Skeletal muscle satellite cell (primary cell): ENCODE measurements around the gene SLC6A8.
"Not testable (repeated sequence)": the region's sequence is repeated elsewhere in the genome, so short reads cannot be mapped to it uniquely, and the experiment has no call there.

Experiments used
- H3K27me3 ChIP-seq: 2 replicates; pipeline ENCODE4 v1.7.0; 2013; ENCODE audit warnings: low read length; ENCODE audit not compliant: control insufficient read depth, insufficient read depth
- H3K36me3 ChIP-seq: 2 replicates; pipeline ENCODE4 v1.7.0; 2013; ENCODE audit warnings: mild to moderate bottlenecking, control low read depth, low read length; ENCODE audit not compliant: insufficient read depth
- H3K4me1 ChIP-seq: 2 replicates; pipeline ENCODE4 v1.7.0; 2013; ENCODE audit warnings: low read length; ENCODE audit not compliant: control insufficient read depth, insufficient read depth
- H3K4me2 ChIP-seq: 2 replicates; pipeline ENCODE4 v1.7.0; 2013; ENCODE audit warnings: mild to moderate bottlenecking, low read length
- H3K4me3 ChIP-seq: 2 replicates; pipeline ENCODE4 v1.7.0; 2013; ENCODE audit warnings: low read length
- H3K9ac ChIP-seq: 2 replicates; pipeline ENCODE4 v1.7.0; 2013; ENCODE audit warnings: mild to moderate bottlenecking, low read depth, low read length, moderate library complexity
- H3K9me3 ChIP-seq: replicated peaks from 2 replicates; pipeline ENCODE4 v1.7.0; 2013; ENCODE audit warnings: mild to moderate bottlenecking, control low read depth, low read length

The SLC6A8 gene

DNA sequence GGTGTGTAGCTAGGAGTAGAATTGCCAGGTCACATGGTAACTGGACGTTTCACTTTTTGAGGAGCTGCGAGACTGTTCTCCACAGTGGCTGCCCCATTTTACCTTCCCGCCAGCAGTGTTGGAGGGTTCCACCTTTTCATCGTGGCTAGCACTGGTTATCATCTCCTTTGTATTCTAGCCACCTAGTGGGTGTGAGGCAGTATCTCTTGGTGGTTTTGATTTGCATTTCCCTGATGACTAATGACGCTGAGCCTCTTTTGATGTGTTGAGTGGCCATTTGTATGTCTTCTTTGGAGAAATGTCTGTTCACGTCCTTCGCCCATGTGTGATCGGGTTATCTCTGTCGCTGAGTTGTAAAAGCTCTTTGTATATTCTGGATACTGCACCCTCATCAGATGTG is 47.5 kb downstream of the SLC6A8 start:
- Histone ChIP-seq H3K9me3 (peaks cover 3% of the 10 kb centered on the region), H3K4me1 (no peaks in the 10 kb centered on the region), H3K4me2 (no peak overlapping the region), H3K4me3 (no peak overlapping the region), H3K36me3 (peaks cover 11% of the 10 kb centered on the region), H3K9ac (no peak overlapping the region), H3K27me3 (no peaks in the 10 kb centered on the region)

DNA sequence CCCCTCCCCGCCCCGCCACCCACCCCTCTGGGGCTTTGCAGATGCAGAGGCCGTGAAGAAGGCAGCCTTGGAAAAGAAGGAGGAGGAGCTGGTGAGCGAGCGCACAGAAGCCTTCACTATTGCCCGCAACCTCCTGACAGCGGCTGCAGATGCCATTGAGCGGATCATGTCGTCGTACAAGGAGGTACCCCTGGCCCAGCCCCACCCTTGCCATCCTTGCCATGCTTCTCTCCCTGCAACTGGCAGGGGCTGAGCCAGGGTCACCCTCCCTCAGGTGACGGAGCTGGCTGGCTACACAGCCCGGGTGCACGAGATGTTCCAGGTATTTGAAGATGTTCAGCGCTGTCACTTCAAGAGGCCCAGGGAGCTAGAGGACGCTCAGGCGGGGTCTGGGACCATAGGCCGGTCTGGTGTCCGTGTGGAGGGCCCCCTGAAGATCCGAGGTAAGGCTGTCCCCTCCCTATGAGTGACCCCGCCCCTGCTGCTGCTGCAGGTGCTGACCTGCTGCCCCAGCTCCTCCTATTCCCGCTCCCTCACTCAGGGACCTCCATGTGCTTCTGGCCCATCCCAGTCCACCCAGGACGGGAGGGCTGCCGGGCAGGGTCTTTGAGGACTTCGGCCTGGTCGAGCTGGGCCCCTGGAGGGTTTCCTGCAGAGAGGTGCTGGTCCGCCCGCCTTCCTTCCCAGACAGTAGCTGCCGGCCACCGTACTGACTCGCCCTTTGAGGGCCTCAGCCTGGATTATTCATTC is 48.5 kb downstream of the SLC6A8 start:
- H3K9ac ChIP-seq = no peak overlapping the region
- no peak overlapping the region for H3K4me3 ChIP-seq
- peaks cover 3% of the 10 kb centered on the region for H3K9me3 ChIP-seq
- no peaks in the 10 kb centered on the region for H3K4me1 ChIP-seq
- no peak overlapping the region for H3K4me2 ChIP-seq
- no peaks in the 10 kb centered on the region for H3K27me3 ChIP-seq
- peaks cover 11% of the 10 kb centered on the region for H3K36me3 ChIP-seq

DNA sequence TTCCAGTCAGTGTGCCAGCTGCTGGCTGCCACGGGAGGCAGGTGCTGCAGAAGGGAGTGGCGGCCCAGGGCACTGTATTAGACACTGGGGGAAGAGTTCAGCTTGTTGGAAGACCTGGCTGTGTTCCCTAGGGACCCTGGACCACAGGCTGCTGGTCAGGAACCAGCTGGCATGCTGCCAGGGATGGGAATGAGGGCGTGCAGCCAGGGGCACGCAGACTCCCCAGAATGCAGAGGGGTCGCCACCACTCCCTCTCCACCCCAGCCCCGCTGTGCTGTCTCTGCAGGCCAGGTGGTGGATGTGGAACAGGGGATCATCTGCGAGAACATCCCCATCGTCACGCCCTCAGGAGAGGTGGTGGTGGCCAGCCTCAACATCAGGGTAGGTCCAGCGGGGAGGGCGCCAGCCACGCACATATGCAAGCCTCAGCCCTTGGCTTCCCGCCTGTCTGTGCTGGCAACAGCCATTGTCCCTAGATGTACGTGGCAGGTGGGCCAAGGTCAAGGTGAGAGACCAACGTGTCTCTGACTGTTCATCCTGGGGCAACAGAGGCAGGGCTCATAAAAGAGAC is 49.2 kb downstream of the SLC6A8 start:
- Histone ChIP-seq H3K36me3 (peaks cover 8% of the 10 kb centered on the region), H3K9me3 (peaks cover under 1% of the 10 kb centered on the region), H3K4me3 (no peak overlapping the region), H3K27me3 (no peaks in the 10 kb centered on the region), H3K9ac (no peak overlapping the region), H3K4me1 (no peaks in the 10 kb centered on the region), H3K4me2 (no peak overlapping the region)

- Histone ChIP-seq H3K9ac (no peak overlapping the region), H3K4me2 (no peak overlapping the region), H3K4me3 (no peak overlapping the region), H3K4me1 (no peaks in the 10 kb centered on the region), H3K9me3 (no peaks in the 10 kb centered on the region), H3K27me3 (no peaks in the 10 kb centered on the region), H3K36me3 (peaks cover 4% of the 10 kb centered on the region)
Measured at GRCh38 chrX:153738056-153738605, 50.4 kb downstream of the SLC6A8 start.

DNA sequence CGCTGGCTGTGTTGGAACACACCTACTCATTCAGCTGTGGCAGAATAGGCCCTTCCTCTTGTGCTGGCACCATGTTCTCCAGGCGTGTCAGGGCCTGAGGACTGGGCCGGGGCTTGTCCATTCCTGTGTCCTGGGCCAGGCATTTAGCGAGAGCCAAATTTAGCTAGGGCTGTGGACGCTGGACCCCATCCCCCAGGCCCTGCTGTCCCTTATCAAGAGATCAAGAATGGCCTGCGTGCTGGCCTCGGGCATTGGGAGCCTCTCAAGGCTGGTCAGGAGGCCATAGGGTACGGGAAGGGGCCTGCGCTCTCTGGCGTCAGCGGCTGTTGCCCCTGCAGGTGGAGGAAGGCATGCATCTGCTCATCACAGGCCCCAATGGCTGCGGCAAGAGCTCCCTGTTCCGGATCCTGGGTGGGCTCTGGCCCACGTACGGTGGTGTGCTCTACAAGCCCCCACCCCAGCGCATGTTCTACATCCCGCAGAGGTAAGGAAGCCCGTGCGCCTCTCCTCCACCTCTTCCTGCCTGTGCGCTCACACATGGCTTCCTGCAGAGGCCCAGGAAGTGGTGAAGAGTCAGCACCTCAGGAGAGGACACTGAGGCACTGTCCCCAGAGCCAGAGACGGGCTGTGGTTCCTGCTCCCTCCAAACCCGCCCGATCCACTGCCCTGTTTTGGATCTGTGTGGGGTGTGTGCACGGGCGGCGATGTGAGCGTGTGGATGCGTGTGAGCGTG is 52.2 kb downstream of the SLC6A8 start:
- peaks cover 2% of the 10 kb centered on the region for H3K4me1 ChIP-seq
- peaks cover 4% of the 10 kb centered on the region for H3K36me3 ChIP-seq
- H3K9me3 ChIP-seq = no peaks in the 10 kb centered on the region
- no peak overlapping the region for H3K9ac ChIP-seq
- H3K4me2 ChIP-seq = no peak overlapping the region
- no peak overlapping the region for H3K4me3 ChIP-seq
- no peaks in the 10 kb centered on the region for H3K27me3 ChIP-seq

DNA sequence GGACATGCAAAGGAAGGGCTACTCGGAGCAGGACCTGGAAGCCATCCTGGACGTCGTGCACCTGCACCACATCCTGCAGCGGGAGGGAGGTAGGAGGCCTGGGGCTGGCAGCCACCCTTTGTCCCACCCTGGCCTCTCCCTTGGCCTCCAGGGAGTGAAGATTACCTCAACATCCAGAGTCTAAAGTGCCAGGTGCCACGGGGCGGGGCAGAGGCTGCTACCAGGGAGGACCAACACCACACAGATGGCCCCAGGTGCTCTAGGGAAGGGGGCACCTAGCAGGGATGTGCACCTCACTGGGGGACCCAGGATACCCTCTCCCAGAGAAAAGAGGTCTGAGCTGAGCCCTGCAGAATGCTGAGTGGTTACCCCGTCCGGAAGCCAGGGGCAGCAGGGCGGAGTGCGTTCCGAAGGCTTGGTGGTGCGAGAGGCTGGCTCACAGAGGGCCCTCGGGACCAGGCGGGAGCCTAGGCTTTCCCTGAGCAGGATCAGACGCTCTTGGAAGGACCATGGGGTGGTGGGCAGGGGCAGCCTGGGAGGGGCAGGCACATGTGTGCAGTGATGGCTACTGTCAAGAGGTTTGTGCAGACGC is 53.0 kb downstream of the SLC6A8 start:
- H3K9me3 ChIP-seq = no peaks in the 10 kb centered on the region
- H3K27me3 ChIP-seq = no peaks in the 10 kb centered on the region
- no peak overlapping the region for H3K9ac ChIP-seq
- peaks cover 4% of the 10 kb centered on the region for H3K36me3 ChIP-seq
- H3K4me2 ChIP-seq = no peak overlapping the region
- H3K4me1 ChIP-seq = peaks cover 2% of the 10 kb centered on the region
- H3K4me3 ChIP-seq = no peak overlapping the region

DNA sequence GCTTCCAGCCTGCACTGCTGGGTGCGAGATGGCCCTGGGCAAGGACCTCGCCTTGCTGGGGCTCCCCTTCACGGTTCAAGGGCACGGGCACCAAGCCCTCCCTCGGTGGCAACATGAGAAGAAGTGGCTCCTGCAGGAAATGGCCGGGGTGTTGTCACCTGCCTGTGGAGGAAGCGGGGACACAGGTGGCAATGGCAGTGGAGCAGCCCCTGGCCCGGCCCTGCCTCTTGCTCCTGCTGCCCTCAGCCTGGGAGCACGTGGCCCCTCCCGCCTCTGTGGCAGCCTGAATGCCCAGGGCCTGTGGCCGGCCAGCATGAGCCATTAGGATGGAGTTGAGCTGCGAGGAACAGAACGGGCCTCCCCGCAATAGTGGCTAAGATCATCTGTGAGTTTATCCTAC is 53.7 kb downstream of the SLC6A8 start:
- H3K36me3 ChIP-seq = peaks cover 4% of the 10 kb centered on the region
- H3K4me2 ChIP-seq = no peak overlapping the region

DNA sequence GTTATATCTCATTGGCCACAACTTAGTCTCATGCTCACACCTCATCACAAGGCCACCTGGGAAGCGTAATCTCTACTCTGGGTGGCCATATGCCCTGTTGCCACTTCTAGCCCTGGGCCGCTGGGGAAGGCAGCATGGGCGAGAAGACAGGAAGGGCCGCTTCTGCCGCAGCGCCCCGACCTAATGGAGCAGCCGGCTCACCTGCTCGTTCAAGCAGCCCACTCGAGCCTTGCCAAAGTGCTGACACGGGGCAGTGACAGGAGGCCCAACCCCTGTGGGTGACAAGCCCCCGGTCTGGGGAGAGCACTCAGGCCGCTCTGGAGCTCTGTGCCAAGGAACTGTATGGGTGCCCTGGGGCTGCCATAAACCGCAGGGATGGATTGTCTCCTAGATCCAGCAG is 54.4 kb downstream of the SLC6A8 start:
- H3K4me1 ChIP-seq, H3K4me2 ChIP-seq, H3K9me3 ChIP-seq, H3K27me3 ChIP-seq, H3K36me3 ChIP-seq, H3K4me3 ChIP-seq, H3K9ac ChIP-seq: not testable (repeated sequence)

More for the DNA sequence above, 53.7 kb downstream of the SLC6A8 start:
- H3K9me3 ChIP-seq = no peaks in the 10 kb centered on the region
- H3K9ac ChIP-seq = no peak overlapping the region
- H3K27me3 ChIP-seq = no peaks in the 10 kb centered on the region
- H3K4me1 ChIP-seq = peaks cover 2% of the 10 kb centered on the region
- no peak overlapping the region for H3K4me3 ChIP-seq

DNA sequence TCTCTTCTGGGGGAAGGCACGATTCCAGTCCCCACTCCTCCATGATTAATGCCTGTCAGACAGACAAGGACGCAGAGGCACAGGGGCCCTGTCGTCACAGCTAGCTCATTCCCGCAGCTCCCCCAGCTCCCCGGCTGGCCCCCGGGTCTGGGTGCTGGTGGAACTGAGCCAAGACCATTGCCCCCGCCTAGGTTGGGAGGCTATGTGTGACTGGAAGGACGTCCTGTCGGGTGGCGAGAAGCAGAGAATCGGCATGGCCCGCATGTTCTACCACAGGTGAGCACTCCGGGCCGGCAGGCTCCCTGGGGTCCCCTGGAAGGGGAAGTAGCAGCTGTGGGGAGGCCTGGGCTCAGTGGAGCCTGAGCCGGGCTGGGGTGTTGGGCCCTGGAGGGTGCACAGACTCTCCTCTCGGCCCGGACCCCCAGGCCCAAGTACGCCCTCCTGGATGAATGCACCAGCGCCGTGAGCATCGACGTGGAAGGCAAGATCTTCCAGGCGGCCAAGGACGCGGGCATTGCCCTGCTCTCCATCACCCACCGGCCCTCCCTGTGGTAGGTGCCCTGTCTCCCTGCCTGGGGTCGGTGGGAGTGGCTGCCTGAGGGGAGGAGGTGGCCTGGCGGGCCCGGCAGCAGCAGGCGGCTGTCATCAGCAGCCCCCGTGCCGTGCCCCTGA is 55.2 kb downstream of the SLC6A8 start:
- H3K4me1 ChIP-seq, H3K36me3 ChIP-seq, H3K9me3 ChIP-seq, H3K9ac ChIP-seq, H3K4me2 ChIP-seq, H3K27me3 ChIP-seq, H3K4me3 ChIP-seq: not testable (repeated sequence)

GRCh38 chrX:153743468-153744209 is 55.9 kb downstream of the SLC6A8 start:
- not testable (repeated sequence) for H3K9me3 ChIP-seq, H3K36me3 ChIP-seq, H3K4me2 ChIP-seq, H3K27me3 ChIP-seq, H3K4me1 ChIP-seq, H3K4me3 ChIP-seq, H3K9ac ChIP-seq
